HCT116 (cell line): Measurements from ENCODE around the gene FN3K. TPM values are rescaled to one million over a fixed set of nuclear protein-coding genes. Genes with fewer than 3 reads are reported as not detected.

ENCODE experiments used
- ATAC-seq: fragments of 200-7000 bp; cut with Tn5 transposase; 2 replicates; pipeline ENCODE4 v1.9.1; 2020; ENCODE audit warnings: mild to moderate bottlenecking, moderate library complexity
- BruUV-seq: library from RNA; stranded (reverse); fragments of 400-500 nt; replicated peaks from 2 replicates; lab custom pipeline; 2021; lab: Mats Ljungman, UMichigan
- CTCF ChIA-PET: fragments of 300-600 bp; sonication (Branson Sonifier 250); formaldehyde crosslinking; loops from one replicate; lab custom pipeline; 2021; ENCODE audit warnings: antibody characterized with exemption; lab: Charles Lee
- POLR2A ChIA-PET: fragments of 300-600, 350-600 bp; sonication (Branson Sonifier 250); formaldehyde crosslinking; loops from one replicate; lab custom pipeline; 2021; ENCODE audit warnings: antibody characterized with exemption; lab: Charles Lee
- RAD21 ChIA-PET, 2 experiments: fragments of 300-600 bp; sonication (Branson Sonifier 250); formaldehyde crosslinking; loops; one replicate each; lab custom pipeline; 2023; ENCODE audit warnings: low total read pairs in 2 of 2; ENCODE audit not compliant: uncharacterized antibody in 2 of 2, unreplicated experiment in 2 of 2, low non-redundant PET in 1 of 2; lab: Charles Lee
- DNase-seq: peaks from one replicate; pipeline ENCODE4 v3.0.0-alpha.2; 2010; ENCODE audit warnings: low read depth, low spot score
- H2AFZ ChIP-seq: fragments of 200-600 bp; shearing (Covaris generic), sonication (generic); 2 replicates; pipeline ENCODE4 v1.6.1; 2017; ENCODE audit warnings: low read depth, mixed run types, mixed read lengths, antibody characterized with exemption, low read length; ENCODE audit not compliant: poor library complexity, severe bottlenecking
- H3K27ac ChIP-seq: 2 replicates; pipeline ENCODE4 v1.5.1; 2012; ENCODE audit warnings: low read depth, low read length
- H3K27me3 ChIP-seq: fragments of 200-600 bp; sonication (generic); 2 replicates; pipeline ENCODE4 v1.6.1; 2016; ENCODE audit warnings: mixed run types, low read length, mixed read lengths; ENCODE audit not compliant: insufficient read depth
- H3K36me3 ChIP-seq, 2 experiments: fragments of 200-500 bp in 1 of 2; fragments of 200-600 bp in 1 of 2; sonication (Bioruptor generic) in 1 of 2; sonication (generic) in 1 of 2; 2 replicates each; pipeline versions ENCODE4 v1.5.1 to v1.6.1; 2014 to 2016; ENCODE audit warnings: low read length in 2 of 2, inconsistent platforms in 1 of 2, mixed read lengths in 1 of 2, mixed run types in 1 of 2; ENCODE audit not compliant: insufficient read depth in 2 of 2, control insufficient read depth in 1 of 2
- H3K4me1 ChIP-seq, 2 experiments: fragments of 200-600 bp in 1 of 2; sonication (generic) in 1 of 2; 2 replicates each; pipeline versions ENCODE4 v1.5.1 to v1.6.1; 2012 to 2017; ENCODE audit warnings: low read length in 2 of 2, inconsistent platforms in 1 of 2, mild to moderate bottlenecking in 1 of 2, mixed read lengths in 1 of 2, mixed run types in 1 of 2, moderate library complexity in 1 of 2; ENCODE audit not compliant: insufficient read depth in 2 of 2, control insufficient read depth in 1 of 2
- H3K4me2 ChIP-seq: fragments of 200-600 bp; sonication (generic); 2 replicates; pipeline ENCODE4 v1.6.1; 2017; ENCODE audit warnings: mixed run types, low read length, mixed read lengths
- H3K4me3 ChIP-seq, 2 experiments: fragments of 200-600 bp in 1 of 2; sonication (generic) in 1 of 2; replicated peaks in 1 of 2; 2 replicates each; pipeline ENCODE4 v1.5.1; 2011 to 2016; ENCODE audit warnings: low read length in 2 of 2, control low read depth in 1 of 2, low read depth in 1 of 2, mild to moderate bottlenecking in 1 of 2, mixed read lengths in 1 of 2, mixed run types in 1 of 2
- H3K79me2 ChIP-seq: fragments of 200-600 bp; sonication (generic); 2 replicates; pipeline ENCODE4 v1.6.1; 2017; ENCODE audit warnings: mild to moderate bottlenecking, mixed run types, low read length, moderate library complexity, mixed read lengths; ENCODE audit not compliant: insufficient read depth
- H3K9ac ChIP-seq: fragments of 200-600 bp; sonication (generic); 2 replicates; pipeline ENCODE4 v1.6.1; 2016; ENCODE audit warnings: low read length, mixed read lengths
- H3K9me2 ChIP-seq: fragments of 200-600 bp; sonication (generic), shearing (Covaris generic); 2 replicates; pipeline ENCODE4 v1.6.1; 2017; ENCODE audit warnings: mixed run types, mild to moderate bottlenecking, moderate library complexity; ENCODE audit not compliant: insufficient read depth
- H3K9me3 ChIP-seq, 2 experiments: fragments of 200-500 bp in 1 of 2; fragments of 200-600 bp in 1 of 2; sonication (Bioruptor generic) in 1 of 2; sonication (generic) in 1 of 2; 2 replicates each; pipeline ENCODE4 v1.6.1; 2014 to 2017; ENCODE audit warnings: low read length in 2 of 2, mixed read lengths in 2 of 2, inconsistent platforms in 1 of 2, low read depth in 1 of 2, mild to moderate bottlenecking in 1 of 2, mixed run types in 1 of 2, moderate library complexity in 1 of 2; ENCODE audit not compliant: control insufficient read depth in 1 of 2, insufficient read depth in 1 of 2
- H4K20me1 ChIP-seq: fragments of 200-600 bp; sonication (generic), shearing (Covaris generic); 2 replicates; pipeline ENCODE4 v1.6.1; 2017; ENCODE audit warnings: mixed run types, mild to moderate bottlenecking, moderate library complexity; ENCODE audit not compliant: insufficient read depth
- ATF3 ChIP-seq: IDR thresholded peaks from 2 replicates; pipeline ENCODE4 v1.6.1; 2012
- CEBPB ChIP-seq: IDR thresholded peaks from 2 replicates; pipeline ENCODE4 v1.6.1; 2012; ENCODE audit warnings: low read depth
- CTCF ChIP-seq, 3 experiments: fragments of 200-600 bp in 1 of 3; sonication (generic) in 1 of 3; IDR thresholded peaks in 2 of 3; conservative IDR thresholded peaks in 1 of 3; 2 replicates each; pipeline ENCODE4 v1.5.1; 2012 to 2017; ENCODE audit warnings: low read depth in 2 of 3, low read length in 2 of 3, antibody characterized with exemption in 1 of 3, borderline replicate concordance in 1 of 3, control low read depth in 1 of 3, mild to moderate bottlenecking in 1 of 3, mixed read lengths in 1 of 3, mixed run types in 1 of 3, moderate library complexity in 1 of 3; ENCODE audit not compliant: insufficient read depth in 1 of 3
- ELF1 ChIP-seq: IDR thresholded peaks from 2 replicates; pipeline ENCODE4 v1.6.1; 2012; ENCODE audit warnings: low read depth, borderline replicate concordance
- EZH2 ChIP-seq: fragments of 200-600 bp; sonication (generic); IDR thresholded peaks from 2 replicates; pipeline ENCODE4 v1.6.1; 2017; ENCODE audit warnings: antibody characterized with exemption, mixed run types
- EZH2phosphoT487 ChIP-seq: fragments of 200-600 bp; IDR thresholded peaks from 2 replicates; pipeline ENCODE4 v1.6.1; 2018; ENCODE audit warnings: antibody characterized with exemption, borderline replicate concordance
- JUND ChIP-seq: IDR thresholded peaks from 2 replicates; pipeline ENCODE4 v1.6.1; 2012
- MAX ChIP-seq: IDR thresholded peaks from 2 replicates; pipeline ENCODE4 v1.6.1; 2012
- REST ChIP-seq: IDR thresholded peaks from 2 replicates; pipeline ENCODE4 v1.6.1; 2012; ENCODE audit warnings: low read depth
- SIN3A ChIP-seq: IDR thresholded peaks from 2 replicates; pipeline ENCODE4 v1.6.1; 2012; ENCODE audit warnings: low read depth
- SRF ChIP-seq: IDR thresholded peaks from 2 replicates; pipeline ENCODE4 v1.6.1; 2012; ENCODE audit warnings: low read depth
- TCF7L2 ChIP-seq: IDR thresholded peaks from 2 replicates; pipeline ENCODE4 v1.7.0; 2011; ENCODE audit warnings: borderline replicate concordance, inconsistent platforms; ENCODE audit not compliant: insufficient read depth, insufficient read length; ENCODE audit errors: extremely low read depth
- ZBTB33 ChIP-seq: IDR thresholded peaks from 2 replicates; pipeline ENCODE4 v1.6.1; 2011; ENCODE audit warnings: mild to moderate bottlenecking, low read length, moderate library complexity; ENCODE audit not compliant: insufficient replicate concordance; ENCODE audit errors: extremely low read depth
- ZFX ChIP-seq: fragments of 450-650 bp; IDR thresholded peaks from 2 replicates; pipeline ENCODE4 v1.6.1; 2017
- ZNF274 ChIP-seq: fragments of 200-500 bp; sonication (Bioruptor generic); IDR thresholded peaks from 2 replicates; pipeline ENCODE4 v1.6.1; 2014; ENCODE audit warnings: mild to moderate bottlenecking, low read depth, low read length, inconsistent platforms
- intact Hi-C: fragments of 100-400 bp; cut with micrococcal nuclease; formaldehyde crosslinking; loops from 2 replicates; pipeline ENCODE4 v1.10.0; 2022
- total RNA-seq: library from RNA; stranded (reverse); gene quantifications from one replicate; pipeline ENCODE4 v1.2.1, GENCODE V29; 2021; ENCODE audit not compliant: unreplicated experiment

The FN3K gene
- total RNA-seq, 1 experiment from 2014 or later, result 9.9 TPM

GRCh38 chr17:82723169-82723807 is 12.1 kb upstream of the FN3K start (continued):
- TF ChIP-seq ELF1 (no peak), SRF (no peak), JUND (no peak), CTCF (IDR thresholded peaks at IDR 0.05 in 2 of 3, conservative IDR thresholded peaks at IDR 0.05 in 1 of 3; ENCODE audit: borderline replicate concordance in 1 of 3, insufficient read depth in 1 of 3, low read depth in 2 of 3, low read length in 2 of 3) (no peak), MAX (no peak), ZFX (no peak), EZH2phosphoT487 (no peak)
- TF ChIP-seq, all 23 proteins: peak for 0

GRCh38 chr17:82726427-82726826 is 9.0 kb upstream of the FN3K start:
- no peaks in the 10 kb centered on the region for H3K9me2 ChIP-seq
- CTCF ChIA-PET, result no interaction called here
- H3K27me3 ChIP-seq, result no peaks in the 10 kb centered on the region
- POLR2A ChIA-PET, result interaction anchor here (0.6 kb wide), 1 partner anchor 10 kb away, joined by 6 read pairs; the partner anchor contains the start of gene FN3KRP
- H4K20me1 ChIP-seq, result no peaks in the 10 kb centered on the region
- H3K4me2 ChIP-seq, result no peak overlapping the region
- intact Hi-C loops, result no loop called here
- RAD21 ChIA-PET, result no interaction called here
- H3K4me3 ChIP-seq, result no peak overlapping the region
- ATAC-seq, result no peak
- BruUV-seq, result no TSS peak
- no peaks in the 10 kb centered on the region for H3K9me3 ChIP-seq
- H3K27ac ChIP-seq, result no peak overlapping the region
- no peaks in the 10 kb centered on the region for H3K79me2 ChIP-seq
- H2AFZ ChIP-seq, result no peak overlapping the region
- no peak overlapping the region for H3K9ac ChIP-seq
- no peak for DNase-seq
- peaks cover 23 to 39% of the 10 kb centered on the region in 2 experiments for H3K36me3 ChIP-seq
- H3K4me1 ChIP-seq, result no peaks in the 10 kb centered on the region
- TF ChIP-seq ZNF274, result no peak
- no peak for TF ChIP-seq ZBTB33
- no peak for TF ChIP-seq REST
- TF ChIP-seq EZH2, result no peak
- no peak for TF ChIP-seq SIN3A
- TF ChIP-seq MAX, result no peak
- TF ChIP-seq ATF3, result no peak
- TF ChIP-seq CEBPB, result no peak
- no peak for TF ChIP-seq TCF7L2
- no peak for TF ChIP-seq EZH2phosphoT487
